Epidermal melanocyte (primary cell): Measurements from ENCODE around the gene PIGQ.

ENCODE experiments used
- DNase-seq: peaks from one replicate; pipeline ENCODE4 v3.0.0; 2011; ENCODE audit warnings: low spot score; ENCODE audit not compliant: insufficient read length

Gene PIGQ

DNA sequence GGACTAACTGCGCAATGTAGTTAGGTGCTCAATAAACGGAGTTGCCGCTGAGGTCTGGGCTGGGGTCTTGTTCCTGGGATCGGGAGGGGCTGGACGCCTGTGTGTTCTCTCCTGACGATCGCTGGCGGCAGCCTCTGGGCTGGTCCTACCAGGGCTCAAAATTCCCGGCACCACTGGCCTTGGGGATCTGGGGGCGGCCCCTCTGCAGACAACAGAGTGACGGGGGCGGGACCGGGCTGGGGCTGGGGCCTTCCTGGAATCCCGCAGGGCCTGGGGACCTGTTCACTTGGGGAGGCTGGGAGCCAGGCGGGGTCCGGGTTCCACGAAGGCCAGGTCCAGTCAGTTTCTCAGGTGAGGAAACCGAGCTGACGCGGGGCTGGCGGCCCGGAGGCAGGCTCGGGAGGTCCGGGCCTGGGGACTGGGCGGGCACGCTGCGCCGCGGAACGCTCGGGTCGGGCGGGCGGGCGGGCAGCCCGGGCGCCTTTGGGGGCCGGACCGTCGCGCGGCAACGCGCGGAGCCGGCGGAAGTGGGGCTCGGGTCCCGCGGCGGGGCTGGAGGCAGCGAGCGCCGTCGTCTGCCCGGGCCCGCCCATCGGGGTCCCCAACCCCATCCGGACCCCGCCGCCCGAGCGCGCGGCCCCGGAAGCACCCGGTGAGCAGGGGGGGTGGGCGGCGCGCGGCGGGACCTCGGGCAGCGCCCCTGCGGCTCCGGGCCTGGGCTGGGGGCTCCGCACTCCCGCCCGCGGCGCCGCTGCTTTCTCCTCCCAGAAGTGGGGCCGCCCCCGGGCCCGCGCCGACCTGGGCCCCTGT is at the start of gene PIGQ:
Gene PIGQ (plus strand): TSS at position 524 of the 810 bp plus-strand sequence. CDS start 4,107 bp downstream, outside the sequence.
- DNase-seq: peak; percentile 90

DNA sequence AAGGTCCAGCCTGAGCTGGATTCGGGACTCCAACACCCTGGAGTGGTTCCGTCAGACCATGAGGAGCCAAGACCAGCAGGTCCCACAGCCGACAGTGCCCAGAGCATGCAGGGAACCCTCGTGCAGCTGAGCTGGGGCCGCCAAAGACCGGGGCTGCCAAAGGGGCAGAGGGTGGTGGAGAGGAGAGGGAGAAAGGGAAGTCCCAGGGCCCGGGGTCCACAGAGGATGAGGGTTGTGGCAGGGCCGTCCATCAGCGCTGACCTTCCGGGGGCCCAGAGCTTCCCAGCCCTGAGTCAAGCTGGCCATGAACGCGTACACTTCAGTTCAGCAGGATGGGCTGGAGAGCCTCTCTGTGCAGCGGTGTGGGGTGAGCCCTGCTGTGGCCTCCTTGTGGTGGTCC is 48.9 kb upstream of the PIGQ start:
- no peak for DNase-seq

- no peak for DNase-seq
These were observed 48.2 kb upstream of the PIGQ start for GRCh38 chr16:521381-522210.

DNA sequence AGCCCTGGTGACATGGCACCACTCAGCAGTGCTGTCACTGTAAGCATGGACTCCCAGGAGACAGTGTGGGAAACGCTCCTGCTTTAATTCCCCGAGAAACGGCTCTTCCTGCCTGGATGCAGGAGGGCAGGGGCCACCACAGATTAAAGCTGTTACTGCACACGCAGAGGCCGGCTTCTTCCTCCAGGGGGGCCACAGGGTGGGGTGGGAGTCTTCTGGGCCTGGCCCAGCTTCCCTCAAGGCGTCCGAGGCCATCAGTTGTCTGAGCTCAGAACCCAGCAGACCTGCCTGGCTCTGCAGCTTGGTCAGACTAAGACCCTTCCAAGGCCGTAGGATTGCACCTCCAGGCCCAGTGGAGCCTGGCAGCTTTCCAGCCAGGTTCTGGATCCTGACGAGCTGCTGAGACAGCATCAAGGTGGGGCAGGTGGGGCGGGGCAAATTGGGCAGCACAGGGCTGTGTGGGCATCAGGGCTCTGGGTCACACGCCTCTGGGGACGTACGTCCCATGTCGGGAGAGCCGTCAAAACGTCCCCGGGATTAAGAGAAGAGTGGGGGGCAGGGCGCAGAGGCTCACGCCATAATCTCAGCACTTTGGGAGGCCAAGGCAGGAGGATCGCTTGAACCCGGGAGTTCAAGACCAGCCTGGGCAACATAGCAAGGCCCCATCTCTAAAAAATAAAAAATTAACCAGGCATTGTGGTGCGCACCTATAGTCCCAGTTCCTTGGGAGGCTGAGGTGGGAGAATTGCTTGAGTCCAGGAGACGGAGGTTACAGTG is 47.3 kb upstream of the PIGQ start:
- no peak for DNase-seq

GRCh38 chr16:523097-523741 is 46.5 kb upstream of the PIGQ start:
- DNase-seq: no peak

- no peak for DNase-seq
These were observed 45.3 kb upstream of the PIGQ start for GRCh38 chr16:524274-525040.

GRCh38 chr16:525123-525519 is 44.6 kb upstream of the PIGQ start:
- no peak for DNase-seq

DNA sequence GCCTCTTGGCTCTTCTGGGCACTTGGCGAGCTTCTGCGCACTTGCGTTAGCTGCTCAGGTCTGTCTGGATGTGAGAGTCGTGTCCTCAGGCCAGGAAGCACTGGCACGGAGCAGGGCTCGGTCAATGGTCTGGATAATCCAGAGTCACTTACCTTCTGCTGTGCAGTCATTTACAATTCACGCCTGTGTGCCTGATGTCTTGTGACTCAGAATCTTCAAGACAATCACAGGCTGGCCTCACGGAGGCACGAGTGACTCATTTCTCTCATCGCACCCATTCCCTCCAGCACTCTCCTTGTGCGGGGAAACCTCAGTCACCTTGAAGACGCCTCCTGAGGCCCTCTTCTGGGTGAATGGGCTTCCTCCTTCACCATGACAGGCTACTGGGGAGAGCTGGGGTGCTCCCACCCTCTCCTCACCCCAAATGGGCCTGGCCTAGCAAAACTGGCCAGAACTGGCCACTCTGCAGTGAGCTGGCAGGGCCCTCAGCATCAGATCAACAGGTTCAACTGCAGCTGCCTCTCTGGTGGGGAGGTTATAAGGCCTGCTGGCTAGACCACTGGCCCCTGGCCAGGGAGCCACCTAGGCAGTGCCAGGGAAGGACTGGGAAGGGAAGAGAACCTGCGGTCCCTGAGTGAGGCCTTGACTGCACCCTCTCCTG is 44.1 kb upstream of the PIGQ start:
- DNase-seq: no peak

DNA sequence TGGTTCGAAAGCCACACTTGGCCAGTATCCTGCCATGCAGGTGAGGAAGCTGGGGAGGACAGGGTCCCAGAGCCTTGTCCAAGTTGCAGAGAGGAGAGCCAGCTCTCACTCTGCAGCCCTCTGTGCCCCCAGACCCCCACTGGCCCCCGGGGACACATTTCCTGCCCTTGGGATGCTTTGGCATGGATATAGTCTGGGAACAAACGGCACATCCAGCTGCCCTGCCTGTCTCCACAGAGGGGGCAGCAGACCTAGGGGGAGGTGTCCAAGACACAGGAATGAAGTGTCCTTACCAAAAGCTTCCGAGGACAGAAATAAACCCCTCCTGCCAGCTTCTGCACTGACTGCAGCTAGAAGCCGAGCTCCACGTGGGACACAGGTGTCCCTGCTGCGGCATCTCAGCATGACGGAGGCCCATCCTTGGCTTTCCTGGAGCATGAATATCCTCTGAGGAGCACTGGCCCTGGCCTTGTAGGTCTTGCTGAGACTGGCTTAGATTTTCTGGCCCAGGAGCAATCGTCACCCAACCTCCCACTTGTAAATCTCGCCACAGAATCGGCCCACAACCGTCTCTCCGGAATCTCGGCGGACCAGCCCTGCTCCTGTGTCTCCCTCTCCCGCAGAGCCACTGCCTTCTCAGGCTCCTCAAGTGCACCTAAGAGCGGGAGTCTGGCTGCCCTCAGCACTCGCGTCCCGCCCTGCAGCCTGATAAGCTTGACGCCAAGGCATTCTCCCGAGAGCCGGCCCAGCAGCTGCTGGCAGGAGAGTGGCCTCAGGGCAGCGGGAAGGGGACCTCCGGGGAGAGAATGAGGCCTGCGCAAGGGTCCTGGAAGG is 43.4 kb upstream of the PIGQ start:
- DNase-seq: no peak

DNA sequence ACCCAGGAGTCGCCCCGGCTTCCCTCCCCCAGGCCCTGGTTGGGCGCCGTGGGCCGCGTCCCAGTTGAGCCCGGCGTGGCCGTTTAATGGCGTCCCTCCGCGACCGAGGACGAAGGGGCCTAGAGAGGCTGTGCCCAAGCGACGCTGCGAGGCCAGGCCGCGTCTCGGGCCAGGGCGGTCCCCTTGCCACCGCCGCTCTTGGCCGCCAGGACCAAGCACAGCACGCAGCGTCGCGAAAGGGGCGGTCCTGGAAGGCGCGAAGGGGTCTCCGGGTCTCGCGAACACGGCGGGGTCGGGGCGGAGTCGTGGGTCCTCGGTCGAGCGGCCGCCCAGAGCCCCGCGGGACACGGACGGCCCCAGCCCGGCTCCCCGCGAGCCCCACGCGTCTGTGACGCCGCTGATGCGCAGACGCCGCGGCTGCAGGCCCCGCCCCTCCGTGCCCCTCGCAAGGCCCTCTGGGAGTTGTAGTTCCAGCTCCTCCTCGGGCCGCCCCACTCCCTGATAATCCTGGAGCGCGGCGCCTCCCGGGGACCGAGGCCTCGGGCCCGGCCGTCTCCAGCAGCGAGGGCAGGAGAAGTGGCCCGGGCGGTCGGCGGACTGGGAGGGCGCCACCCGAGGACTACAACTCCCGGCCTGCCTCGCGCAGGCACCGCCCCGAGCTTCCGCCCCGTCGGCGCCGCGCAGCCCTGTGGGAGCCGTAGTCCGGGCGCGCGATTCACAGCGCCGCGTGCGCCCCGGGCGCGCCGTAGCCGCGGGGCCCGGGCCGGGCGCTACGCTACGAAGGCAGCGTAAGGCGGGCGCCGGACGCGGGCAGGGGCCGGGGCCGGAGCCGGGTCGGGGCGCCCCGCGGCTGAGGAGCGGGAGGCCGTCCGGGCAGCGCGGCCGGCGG is 42.5 kb upstream of the PIGQ start, which contains the start of gene CAPN15:
Gene CAPN15 (plus strand): TSS at position 698 of the 889 bp plus-strand sequence. CDS start 19,127 bp downstream, outside the sequence.
- peak; percentile 70 for DNase-seq

DNA sequence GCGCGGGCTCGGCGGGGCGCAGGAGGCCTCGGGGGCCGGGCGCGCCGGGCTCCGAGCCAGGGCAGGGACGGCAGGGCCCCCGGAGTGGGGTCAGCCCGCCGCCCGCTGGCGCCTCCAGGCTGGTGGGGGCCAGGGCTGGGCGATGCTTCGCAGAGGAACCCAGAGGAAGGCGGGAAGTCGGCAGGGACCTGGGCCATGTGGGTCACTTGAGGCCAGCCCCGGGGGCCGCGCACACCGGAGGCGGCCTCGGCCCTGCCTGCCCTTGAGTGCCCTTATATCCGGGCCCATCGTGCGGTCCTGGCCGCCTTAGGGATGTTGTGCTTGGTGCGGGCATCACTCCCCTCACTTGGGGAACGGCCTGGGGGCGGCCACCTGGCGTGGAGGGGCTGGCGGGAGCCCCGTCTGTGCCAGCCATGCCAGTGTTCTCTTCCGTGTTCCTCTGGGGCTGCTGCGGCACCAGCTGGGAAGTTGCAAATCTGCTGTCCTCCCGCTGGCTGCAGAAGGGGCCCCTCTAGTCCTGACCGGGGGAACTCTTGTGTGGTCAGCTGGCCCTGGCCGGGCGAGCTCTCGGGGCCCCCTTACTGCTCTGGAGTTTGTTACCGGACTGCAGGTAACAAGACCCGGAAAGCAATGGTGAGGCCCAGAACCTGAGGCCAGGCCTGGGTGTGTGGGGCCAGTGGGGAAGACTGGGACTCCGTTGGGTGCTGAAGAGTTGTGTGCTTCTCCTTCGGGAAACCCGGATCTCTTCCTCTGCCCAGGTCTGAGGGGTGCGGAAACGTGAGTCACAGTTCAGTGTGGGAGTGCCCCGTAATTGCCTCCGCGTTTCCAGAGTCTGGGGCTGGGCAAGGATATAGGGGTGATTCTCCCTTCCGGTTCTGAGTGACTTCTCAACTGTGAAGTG is 41.4 kb upstream of the PIGQ start:
- no peak for DNase-seq

- no peak for DNase-seq
These were observed 40.7 kb upstream of the PIGQ start for GRCh38 chr16:529012-529575.

DNA sequence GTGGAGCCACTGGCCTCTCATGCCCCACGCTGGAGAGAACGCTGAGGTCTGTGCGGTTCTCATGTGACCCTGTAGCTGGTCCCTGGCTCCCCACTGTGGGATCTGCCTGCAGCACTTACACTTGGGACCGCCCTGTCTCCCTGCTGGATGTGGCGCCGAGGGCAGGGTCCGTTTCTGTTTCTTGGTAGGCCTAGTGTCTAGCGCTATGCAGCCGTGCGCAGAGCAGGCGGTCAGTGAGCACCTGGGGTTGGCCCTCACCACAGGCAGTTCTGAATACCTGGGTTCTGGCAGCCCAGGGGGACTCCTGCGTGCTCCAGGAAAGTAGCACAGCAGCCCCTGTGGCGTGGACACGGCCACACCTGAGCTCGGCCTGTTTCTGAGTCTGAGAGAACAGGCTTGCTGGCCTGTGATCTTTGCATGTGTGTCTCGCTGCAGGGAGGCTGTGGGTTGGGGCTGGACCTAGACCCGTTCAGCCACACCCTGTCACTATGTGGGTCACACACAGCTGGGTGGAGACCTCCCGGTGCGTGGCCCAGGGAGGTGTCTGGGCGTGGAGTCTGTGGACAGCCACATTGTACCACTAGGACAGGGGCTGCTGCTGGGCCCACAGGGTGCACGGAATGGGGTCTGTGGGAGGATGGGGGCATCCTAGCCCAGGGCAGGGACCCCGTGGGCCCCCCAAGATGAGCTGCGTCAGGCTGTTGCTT is 39.5 kb upstream of the PIGQ start:
- no peak for DNase-seq

DNA sequence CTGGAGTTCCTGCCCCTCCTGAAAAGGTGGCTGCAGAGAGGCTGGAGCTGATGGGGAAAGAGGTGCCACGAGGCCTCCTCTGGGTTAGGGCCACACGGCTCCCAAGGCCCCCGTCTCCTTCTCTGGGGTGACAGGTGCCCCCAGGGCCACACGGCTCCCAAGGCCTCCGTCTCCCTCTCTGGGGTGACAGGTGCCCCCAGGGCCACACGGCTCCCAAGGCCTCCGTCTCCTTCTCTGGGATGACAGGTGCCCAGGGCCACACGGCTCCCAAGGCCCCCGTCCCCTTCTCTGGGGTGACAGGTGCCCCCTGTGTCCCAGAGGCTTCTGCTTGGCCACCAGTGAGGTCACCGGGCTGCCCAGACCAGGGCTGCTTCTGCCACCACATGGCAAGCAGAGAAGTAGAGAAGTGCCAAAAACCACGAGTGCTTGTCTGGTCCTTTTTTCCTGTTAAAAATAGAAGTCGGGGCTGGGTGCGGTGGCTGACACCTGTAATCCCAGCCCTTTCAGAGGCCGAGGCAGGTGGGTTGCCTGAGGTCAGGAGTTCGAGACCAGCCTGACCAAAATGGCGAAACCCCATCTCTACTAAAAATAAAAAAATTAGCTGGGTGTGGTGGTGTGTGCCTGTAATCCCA is 38.2 kb upstream of the PIGQ start:
- DNase-seq: no peak

DNA sequence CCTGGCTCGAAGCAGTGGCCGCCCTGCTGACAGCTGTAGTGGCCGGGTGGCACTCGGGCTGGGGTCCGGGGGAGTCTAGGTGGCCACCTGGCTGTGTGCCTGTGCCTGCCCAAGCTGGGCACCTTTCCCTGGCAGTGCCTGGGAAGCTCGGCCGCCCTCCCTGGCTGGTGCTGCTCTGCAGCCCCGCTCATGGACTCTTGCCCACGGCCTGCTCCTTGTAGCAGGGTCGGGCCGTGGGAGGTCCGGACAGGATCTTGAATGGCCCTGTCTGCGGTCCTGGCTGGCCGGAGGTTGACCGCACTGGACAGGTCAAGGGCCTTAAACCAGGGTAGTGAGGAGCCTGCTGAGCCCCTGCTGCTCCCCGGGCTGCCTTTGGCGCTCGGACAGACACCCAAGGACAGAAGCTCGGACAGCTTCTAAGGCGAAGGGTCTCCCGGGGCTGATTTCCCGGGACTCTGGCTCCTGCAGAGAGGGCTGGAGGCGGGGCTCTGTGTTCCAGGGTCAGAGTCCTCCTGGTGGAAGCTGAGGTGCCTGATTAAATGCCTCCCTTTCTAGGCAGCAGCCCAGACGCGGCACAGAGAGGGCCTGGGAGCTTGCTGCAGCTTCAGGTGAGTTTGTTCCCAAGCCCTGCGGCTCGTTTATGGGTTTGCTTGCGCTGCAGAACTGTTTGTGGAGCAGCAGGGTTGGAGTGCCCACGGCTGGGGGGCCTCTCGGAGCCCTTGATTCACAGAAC is 36.2 kb upstream of the PIGQ start:
- DNase-seq: no peak
